Stimulated activated naive CD8-positive, alpha-beta T cell treated with anti-CD3 and anti-CD28 coated beads, Interleukin-15, Interleukin-2, amounts not matched to agents 100 U/mL and 50 U/mL, for 24 hours (primary cell): ENCODE results near the gene CD302.
"Not testable (repeated sequence)": the region's sequence is repeated elsewhere in the genome, so short reads cannot be mapped to it uniquely, and the experiment has no call there.

Source experiments
- ATAC-seq: fragments of 150-1000 bp; cut with Tn5 transposase; one replicate; pipeline ENCODE4 v1.10.0; 2021
- DNase-seq: peaks from one replicate; pipeline ENCODE4 v3.0.0; 2021

Gene CD302

DNA sequence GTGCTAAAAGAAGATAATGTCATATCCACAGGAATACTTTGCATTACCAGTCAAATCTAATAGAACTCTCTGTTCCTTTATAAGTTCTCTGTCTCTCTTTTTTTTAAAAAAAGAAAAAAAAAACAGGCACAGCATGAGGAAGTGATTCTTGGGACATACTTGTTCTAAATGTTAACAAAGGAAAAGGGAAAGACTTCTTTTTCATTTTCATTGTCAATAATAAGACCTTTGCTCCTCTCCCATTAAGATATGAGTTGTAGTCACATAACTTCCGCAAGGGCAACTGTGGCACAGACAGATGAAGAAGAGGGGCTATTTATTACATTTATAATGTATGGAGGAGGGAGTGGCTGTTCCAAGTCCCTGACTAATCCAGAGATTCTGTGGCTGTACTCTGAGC lies 4.7 kb downstream of the CD302 start:
- no peak for ATAC-seq

DNA sequence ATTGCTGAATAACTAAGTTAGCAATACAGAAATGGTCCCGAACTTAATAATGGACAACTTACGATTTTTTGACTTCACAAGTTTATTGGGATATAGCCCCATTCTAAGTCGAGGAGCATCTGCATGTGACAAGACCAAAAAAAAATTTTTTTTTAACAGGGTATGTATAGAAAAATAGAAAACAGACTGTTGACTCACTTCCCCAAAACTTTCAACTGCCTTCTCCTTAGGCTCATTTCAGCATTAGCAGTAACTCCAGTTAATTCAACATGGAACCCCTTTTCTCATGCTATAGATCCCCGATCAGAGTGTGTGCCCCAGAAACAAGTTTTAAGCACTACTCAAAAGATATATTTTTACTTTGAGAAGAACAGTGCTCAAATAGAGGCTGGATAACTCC lies 5.4 kb downstream of the CD302 start:
- DNase-seq: no peak

More for the DNA sequence above, 4.7 kb downstream of the CD302 start:
- no peak for DNase-seq

DNA sequence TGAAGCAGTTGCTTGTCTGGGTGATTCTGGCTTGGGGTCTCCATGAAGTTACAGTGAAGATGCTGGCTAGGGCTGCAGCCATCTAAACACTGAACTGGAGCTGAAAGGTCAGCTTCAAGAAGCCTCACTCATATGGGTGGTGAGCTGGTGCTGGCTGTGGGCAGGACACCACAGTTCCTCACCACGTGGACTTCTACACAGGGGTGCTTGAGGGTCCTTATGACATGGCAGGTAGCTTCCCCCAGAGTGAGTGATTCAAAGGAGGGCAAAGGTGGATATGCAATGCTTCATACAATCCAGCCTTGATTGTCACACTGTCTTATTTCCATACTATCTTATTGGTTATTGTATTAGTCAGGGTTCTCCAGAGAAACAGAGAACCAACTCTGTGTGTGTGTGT lies 6.0 kb downstream of the CD302 start:
- no peak for DNase-seq
- peak; percentile 49 for ATAC-seq

More for the DNA sequence above, 5.4 kb downstream of the CD302 start:
- ATAC-seq: no peak

DNA sequence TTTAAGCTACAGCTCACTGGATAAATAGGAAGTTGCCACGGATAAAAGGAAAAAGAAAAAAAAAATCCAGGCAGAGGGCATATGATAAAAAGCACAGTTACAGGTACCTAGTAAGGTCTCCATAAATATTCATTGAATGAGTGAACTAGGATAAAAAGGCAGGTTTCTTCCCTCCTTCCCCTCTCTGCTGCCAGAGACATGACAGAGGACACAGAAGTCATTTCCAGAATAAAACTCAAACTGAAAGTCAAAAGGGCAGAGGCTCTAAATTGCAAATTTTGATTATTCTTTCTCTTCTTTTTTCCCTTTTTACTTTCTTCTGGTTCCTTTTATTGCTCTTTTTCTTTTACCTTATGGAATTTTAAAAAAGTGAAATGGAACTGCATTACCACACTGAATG lies 7.7 kb downstream of the CD302 start:
- DNase-seq (no peak), ATAC-seq (no peak)

DNA sequence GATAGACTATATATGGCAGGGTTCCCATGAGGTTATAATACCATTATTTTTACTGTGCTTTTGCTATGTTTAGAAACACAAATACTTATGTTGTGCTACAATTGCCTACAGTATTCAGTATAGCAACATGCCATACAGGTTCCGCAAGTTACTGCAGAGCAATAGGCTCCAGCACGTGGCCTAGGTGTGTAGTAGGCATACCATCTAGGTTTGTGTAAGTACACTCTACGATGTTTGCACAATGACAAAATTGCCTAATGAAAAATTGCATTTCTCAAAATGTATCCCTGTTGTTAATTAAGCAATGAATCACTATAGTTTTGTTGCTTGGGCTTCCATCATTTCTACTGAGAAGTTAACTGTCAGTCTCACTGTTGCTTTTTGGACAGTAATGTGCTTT lies 9.8 kb downstream of the CD302 start:
- DNase-seq: no peak
- ATAC-seq: no peak

DNA sequence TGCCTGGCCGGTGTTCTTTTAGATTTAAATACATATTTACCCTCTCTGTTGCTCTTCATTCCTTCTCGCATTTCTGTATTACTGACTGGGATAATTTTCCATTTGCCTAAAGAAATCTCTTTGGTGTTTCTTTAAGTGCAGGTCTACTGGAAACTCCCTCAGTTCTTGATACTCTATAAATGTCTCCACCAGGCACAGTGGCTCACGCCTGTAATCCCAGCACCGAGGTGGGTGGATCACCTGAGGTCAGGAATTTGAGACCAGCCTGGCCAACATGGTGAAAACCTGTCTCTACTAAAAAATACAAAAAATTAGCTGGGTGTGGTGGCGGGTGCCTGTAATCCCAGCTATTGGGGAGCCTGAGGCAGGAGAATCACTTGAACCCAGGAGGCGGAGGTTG lies 10.4 kb downstream of the CD302 start:
- not testable (repeated sequence) for DNase-seq, ATAC-seq

DNA sequence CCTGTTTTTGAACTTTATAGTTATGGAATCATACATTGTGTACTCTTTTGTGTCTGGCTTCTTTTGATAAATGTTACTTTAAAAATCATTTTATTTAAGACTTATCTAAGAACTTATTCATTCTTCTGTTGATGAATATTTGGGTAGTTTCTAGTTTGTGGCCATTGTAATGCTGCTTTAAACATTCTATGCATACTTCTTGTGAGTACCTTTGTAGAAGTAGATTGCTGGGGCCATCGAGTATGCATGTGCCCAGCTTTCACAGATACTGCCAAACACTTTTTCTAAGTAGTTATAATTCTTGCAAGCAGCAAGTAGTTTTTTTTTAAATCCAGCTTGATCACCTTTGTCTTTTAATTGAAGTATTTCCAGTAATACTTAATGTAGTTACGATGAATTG lies 11.1 kb downstream of the CD302 start:
- ATAC-seq (no peak), DNase-seq (no peak)

DNA sequence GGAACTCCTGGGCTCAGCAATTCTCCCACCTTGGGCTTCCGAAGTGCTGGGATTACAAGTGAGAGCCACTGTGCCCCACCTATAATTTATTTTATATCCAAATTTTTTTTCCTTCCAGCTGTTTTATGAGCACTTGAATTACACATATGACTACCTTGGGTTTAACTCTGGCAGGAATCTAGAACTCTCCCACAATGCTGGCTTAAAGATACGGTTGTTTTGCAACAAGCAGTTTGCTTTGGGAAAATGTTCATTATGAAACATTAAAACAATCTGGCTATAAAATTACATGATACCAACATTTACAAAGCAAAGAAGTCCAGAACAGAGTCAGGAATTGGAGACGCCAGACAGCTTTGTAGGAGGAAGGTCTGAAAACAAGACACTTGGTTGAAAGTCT lies 12.8 kb downstream of the CD302 start:
- DNase-seq (no peak), ATAC-seq (no peak)

DNA sequence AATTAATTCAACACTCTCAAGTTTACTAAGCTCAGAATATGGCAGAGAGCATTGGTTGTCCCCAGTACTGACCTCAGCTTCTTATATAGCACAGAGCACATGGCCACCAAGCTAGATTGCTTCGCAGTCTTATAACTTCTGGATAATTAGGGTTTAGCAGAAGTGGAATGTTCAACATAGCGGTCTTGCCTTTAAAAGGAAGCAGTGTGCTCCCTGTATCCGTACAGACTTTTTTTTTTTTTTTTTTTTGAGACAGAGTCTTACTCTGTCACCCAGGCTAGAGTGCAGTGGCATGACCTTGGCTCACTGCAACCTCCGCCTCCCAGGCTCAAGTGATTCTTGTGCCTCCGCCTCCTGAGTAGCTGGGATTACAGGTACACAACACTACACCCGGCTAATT lies 13.3 kb downstream of the CD302 start:
- ATAC-seq, DNase-seq: not testable (repeated sequence)

DNA sequence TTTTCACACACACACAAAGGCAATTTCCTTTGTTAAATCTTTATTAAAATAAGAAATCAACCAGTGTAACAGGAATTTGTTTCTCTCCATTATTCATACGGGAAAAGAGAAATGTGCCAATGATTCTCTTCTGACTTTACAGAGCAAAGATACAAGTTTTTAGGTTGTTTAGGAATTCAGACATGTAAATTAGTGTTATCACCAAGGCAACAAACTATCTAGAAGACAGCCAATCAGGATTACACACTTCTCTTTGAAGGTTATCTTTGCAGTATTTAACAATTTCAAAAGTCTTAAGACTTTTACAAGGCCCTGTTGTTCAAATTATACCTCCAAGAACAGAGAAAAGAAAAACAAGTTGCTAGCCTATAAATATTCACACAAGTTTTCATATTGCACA lies 14.5 kb downstream of the CD302 start:
- ATAC-seq (no peak), DNase-seq (no peak)

DNA sequence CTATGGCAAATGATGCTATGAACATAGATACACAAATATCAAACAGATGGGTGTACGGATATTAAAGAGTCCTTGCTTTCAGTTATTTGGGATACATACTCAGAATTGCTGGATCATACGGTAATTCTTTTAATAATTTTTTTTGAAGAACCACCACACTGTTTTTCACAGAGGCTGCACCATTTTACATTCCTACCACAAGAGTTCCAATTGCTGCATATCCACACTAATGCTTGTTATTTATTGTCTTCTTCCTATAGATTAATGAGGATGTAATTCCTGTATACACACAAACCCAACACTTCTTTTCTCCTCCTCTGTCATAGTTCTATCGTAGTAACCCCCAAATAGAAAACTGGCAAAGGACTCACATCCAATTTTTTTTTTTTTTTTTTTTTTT lies 21.7 kb downstream of the CD302 start:
- DNase-seq: no peak

DNA sequence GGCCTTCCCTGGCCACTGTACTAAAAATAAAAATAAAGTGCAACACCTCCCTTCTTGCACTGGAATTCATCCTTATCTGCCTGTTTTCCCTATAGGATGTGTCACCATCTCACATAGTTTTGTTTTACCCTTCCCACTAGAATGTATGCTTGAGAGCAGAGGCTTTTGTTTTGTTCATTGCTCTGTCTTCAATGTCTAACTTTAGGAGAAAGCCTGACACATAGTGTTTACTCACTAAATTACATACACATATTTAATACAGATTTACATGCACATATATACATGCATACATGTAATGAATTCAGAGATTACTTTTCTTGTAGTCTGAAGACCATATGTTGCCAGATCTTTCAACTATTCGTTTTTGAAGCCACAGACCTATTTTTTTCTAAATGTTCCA lies 23.0 kb downstream of the CD302 start:
- no peak for DNase-seq

More for the DNA sequence above, 21.7 kb downstream of the CD302 start:
- ATAC-seq: no peak

DNA sequence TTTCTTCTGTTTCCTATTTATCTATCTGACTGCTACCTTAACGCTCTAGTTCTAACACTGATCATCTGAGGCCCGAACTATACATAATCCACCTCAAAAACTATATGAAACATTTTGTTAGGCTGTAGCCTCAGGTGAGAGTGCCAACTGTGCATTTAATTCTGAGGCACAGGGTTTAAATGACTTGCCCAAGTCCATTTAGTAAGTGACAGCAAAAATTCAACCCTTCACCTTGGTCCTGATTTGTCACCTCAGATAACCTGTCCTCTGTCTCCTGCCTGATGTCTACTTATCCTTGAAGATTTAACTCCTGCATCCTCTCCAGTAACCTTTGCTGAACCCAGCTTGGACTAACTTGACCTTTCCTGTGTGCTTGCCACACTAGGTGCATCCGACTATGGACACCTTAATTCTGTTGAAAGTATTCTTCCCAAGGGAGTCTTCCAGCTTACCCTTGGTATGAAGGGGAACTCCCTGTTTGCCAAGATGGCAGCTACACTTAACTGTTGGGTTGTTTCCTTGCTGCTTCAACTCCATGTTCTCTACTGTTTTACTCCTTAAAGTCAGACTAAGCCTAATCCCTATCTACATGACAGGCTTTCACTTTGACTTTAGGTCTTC lies 23.5 kb downstream of the CD302 start:
- DNase-seq (no peak), ATAC-seq (no peak)

More for the DNA sequence above, 23.0 kb downstream of the CD302 start:
- no peak for ATAC-seq

DNA sequence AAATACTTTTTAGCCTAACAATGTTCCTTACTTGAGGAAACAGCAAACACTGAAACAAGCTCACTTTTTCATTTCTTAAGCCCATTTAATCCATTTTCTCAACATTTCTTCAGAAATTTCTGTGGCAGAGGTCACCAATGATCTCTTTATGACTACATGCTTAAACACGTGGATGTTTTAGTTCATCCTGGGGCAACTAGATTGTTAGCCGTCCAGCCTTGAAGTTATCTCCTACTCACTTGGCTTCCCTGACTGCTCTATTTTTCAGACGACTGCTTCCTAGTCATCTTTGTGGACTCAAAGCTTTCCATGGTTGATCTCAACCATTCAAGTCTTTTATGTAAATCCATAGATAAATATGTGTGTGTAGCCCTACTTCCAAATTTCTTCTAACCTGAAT lies 24.1 kb downstream of the CD302 start:
- no peak for DNase-seq
- no peak for ATAC-seq

DNA sequence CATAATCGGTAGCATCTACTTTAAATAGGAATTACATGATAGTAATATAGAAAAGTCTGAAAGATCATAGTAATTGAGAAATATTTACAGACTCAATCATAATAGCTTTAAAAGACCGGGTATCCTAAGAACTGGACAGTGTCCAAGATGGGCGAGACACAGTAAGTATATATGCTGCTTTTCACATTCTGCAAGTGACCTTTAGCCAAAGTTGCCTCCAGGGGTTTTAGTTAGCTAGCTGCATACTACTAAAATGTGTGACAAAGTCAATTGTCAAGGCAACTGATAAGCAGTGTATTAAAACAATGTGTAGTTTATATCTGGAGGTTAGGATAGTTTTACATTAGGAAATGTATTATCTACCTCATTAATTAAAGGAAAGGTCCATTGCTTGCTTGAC lies 24.6 kb downstream of the CD302 start:
- ATAC-seq: no peak
- DNase-seq: no peak

DNA sequence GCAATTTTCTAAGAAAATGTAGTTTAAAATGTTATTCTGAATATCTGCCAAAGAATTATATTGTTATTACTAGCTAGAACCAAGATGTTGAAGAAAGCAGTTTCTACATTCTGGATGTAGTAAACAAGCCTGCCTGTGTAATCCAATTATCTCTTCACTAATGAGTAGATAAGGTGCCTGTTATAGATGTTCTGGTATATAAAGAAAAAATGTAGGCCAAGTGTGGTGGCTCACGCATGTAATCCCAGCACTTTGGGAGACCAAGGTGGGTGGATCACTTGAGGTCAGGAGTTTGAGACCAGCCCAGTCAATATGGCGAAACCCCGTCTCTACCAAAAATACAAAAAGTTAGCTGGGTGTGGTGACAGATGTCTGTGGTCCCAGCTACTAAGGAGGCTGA lies 28.9 kb downstream of the CD302 start:
- DNase-seq: no peak
- ATAC-seq: no peak

DNA sequence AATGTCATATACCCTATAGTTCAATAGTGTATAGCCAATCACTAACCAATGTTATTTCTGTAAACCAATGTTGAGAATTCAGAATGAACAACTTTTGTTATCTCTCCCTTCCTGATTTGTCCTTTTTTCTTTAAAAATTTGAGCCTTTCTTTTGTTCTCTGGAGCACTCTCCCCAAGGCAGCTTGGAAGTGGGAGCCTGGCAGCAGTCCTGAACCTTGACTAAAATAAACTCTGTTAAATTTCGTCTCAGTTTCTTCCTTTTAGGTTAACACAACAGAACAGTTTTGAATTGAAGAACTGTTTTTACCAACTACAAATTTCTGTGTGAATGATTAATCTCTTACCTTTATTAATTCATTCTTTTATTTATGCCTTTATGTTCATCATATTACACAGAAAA lies 35.9 kb downstream of the CD302 start:
- DNase-seq (no peak), ATAC-seq (no peak)

DNA sequence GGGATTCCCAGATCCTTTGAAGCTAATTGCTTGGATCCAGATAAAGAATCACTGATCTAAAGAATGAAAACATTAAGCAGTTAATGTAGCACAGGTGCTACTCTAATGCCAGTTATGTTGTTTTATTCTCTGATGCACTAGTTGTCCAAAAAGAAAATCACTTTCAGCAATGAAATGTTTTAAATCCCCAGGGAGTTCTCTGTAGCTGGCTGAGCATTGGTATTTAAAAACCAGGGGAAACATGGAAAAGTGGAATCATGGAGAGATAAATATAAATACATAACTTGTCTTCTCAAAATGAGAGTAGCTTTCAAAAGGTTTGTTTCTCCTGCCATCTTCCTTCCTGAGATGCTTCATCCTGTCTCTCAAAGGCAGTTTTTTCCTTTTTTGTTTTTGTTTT lies 37.7 kb downstream of the CD302 start:
- DNase-seq (no peak), ATAC-seq (no peak)

DNA sequence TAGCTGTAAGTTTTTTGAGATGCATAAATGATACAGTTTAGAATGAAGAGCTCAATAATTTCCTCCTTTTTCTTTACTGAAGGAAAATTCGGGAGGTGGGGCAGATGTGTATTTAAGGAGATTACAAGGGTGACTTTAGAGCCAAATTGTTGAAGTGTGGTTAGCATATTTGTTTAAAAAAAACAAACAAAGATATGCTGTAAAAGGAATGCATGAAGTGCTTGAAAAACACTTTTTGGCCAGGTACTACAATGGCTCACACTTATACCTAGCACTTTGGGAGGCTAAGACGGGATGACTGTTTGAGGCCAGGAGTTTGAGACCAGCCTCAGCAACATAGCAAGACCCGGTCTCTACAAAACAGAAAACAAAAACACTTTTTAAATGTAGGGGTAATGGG lies 38.4 kb downstream of the CD302 start:
- ATAC-seq: no peak

DNA sequence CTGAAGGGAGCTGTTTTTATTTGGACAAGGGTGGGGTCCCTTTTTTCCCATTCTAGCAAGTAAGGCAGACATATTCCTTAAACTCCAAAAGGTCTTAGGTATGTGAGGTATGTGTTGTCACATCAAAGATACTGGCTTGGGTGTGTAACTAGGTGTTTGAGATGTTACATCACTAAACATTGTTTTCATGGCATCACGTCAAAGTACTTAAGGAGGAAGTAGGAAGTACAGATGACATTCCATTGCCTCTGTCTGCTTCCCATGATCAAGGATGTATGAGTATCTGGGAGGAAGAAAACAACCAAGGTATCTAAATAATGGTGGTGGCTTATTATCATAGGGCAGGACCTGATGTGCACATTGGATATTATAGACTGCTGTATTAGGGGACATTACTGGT lies 39.3 kb downstream of the CD302 start:
- ATAC-seq (no peak), DNase-seq (no peak)

More for the DNA sequence above, 38.4 kb downstream of the CD302 start:
- no peak for DNase-seq

DNA sequence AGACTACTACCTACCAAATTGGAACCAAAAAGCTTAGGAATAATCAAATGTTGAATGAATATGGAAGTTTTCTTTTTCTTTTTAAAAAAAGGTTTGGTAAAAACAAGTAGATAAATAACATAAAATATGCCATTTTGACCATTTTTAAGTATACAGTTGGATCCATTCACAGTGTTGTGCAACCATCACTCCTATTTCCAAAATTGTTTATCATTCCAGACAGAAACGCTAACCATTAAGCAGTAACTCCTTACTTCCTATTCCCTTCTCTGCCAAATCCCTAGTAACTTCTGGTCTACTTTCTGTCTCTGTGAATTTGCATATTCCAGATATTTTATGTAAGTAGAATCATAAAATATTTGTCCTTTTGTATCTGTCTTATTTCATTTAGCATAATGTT lies 39.8 kb downstream of the CD302 start:
- DNase-seq (no peak), ATAC-seq (no peak)

DNA sequence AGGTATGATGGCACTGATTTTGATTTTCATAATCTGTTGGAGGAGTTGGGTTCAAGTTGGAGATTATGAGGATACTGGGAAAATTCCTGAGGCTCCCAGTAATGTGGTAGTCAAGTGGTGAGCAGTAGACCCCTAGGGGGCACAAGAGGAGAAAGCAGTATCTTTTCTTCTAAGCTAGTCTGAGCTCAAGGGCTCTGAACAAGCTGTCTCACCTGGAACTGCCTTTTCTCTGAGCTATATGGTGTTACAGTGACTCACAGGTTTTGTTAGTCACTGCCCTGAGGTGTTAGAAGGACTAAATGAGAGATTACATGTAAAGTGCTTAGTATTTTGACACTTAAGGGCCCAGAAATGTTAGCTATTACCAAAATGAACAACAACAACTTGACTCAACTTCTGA lies 42.2 kb downstream of the CD302 start:
- DNase-seq: no peak

DNA sequence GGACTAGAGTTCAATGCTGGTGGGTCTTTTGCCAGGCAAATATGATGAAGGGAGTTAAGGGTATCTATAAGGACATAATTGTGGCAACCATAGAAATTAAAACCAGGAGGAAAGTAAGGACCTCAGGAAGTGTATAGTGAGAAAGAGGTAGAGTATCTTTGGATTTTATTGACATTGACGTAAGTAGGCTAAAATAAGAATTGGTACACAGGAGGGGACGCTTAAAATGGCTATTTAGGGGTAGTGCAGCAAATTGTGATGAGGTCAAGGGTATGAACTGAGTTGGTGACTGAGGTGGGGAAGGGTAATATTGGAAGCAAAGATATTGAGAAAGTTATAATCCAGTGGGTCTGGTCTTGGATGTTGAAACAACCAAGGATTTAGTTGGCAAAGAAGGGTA lies 43.0 kb downstream of the CD302 start:
- no peak for DNase-seq
- no peak for ATAC-seq

More for the DNA sequence above, 42.2 kb downstream of the CD302 start:
- peak; percentile 98 for ATAC-seq

DNA sequence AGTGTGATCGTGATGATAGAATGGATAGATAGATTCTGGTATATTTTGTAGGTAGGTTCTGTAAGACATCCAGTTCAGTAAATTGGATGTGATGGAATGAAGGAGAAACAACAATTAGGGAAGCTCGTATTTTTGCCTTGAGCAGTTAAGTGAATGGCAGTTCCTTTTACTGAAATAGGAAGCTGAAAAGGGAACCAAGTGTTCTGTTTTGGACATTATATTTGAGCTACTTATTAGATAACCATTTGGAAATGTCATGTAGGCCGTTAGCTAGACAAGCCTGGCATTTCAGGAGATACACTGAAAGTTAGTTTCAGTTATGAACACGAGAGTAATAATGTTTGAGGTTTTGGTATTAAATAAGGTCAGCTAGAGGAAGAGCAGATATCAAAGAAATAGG lies 44.2 kb downstream of the CD302 start:
- ATAC-seq: no peak
- DNase-seq: no peak

DNA sequence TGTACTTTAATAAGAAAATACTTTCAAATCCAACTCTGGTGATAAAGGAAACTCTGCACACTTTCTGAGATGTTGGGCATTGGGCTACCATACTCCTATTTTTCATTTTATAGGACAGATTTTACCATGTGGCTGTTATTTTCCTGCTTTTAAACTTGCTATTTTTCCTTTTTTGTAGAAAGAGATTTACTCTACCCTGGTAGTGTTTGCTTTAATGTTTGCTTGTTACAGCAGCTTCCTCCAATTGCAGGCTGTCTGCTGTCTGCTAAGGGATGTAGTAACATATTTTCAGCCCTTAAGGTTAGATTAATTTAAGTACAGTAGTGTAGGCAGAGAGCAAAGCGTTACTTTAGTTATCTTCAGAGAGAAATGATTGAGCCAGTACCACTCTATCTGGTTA lies 47.1 kb downstream of the CD302 start:
- no peak for ATAC-seq

More for the DNA sequence above, 47.1 kb downstream of the CD302 start:
- DNase-seq: no peak
